Measurements from ENCODE around the gene LRRC39. TPM values are rescaled to one million over a fixed set of nuclear protein-coding genes. Genes with fewer than 3 reads are reported as not detected.

LRRC39 gene
- 1.2 TPM for total RNA-seq

GRCh38 chr1:100178091-100178490, at the start of gene LRRC39:
Gene LRRC39 (minus strand): TSS chr1:100178256. CDS start chr1:100168516, 9,740 bp downstream.
- Histone ChIP-seq H3K9me3 (no peaks in the 10 kb centered on the region), H3K36me3 (no peaks in the 10 kb centered on the region), H3K4me3 (no peak within 1 kb of the TSS), H3K27me3 (no peaks in the 10 kb centered on the region), H3K4me1 (no peaks in the 10 kb centered on the region), H3K27ac (no peak within 1 kb of the TSS)
- intact Hi-C loops (cut with DNase I) = no loop called here
- DNase-seq (ENCODE audit: extremely low spot score in 2 of 2) = no peak
- TF ChIP-seq POLR2A (IDR thresholded peaks at IDR 0.05) = no peak
- no peak for TF ChIP-seq POLR2AphosphoS5 (IDR thresholded peaks at IDR 0.05; ENCODE audit: insufficient read depth in 1 of 2, low read depth in 1 of 2)
- no peak for TF ChIP-seq CTCF (IDR thresholded peaks at IDR 0.05)

GRCh38 chr1:100222428-100222827, 44.4 kb upstream of the LRRC39 start:
- Histone ChIP-seq H3K4me1 (no peaks in the 10 kb centered on the region), H3K36me3 (peaks cover 0 to 10% of the 10 kb centered on the region in 2 donors), H3K27me3 (no peaks in the 10 kb centered on the region), H3K4me3 (no peak overlapping the region), H3K27ac (no peak overlapping the region), H3K9me3 (no peaks in the 10 kb centered on the region)
- no peak for DNase-seq (ENCODE audit: extremely low spot score in 2 of 2)
- TF ChIP-seq CTCF (IDR thresholded peaks at IDR 0.05) = no peak
- TF ChIP-seq POLR2A (IDR thresholded peaks at IDR 0.05) = no peak
- no peak for TF ChIP-seq POLR2AphosphoS5 (IDR thresholded peaks at IDR 0.05; ENCODE audit: insufficient read depth in 1 of 2, low read depth in 1 of 2)
- intact Hi-C loops (cut with DNase I) = no loop called here

- H3K9me3 ChIP-seq = no peaks in the 10 kb centered on the region
- no peak for TF ChIP-seq CTCF (IDR thresholded peaks at IDR 0.05)
- TF ChIP-seq POLR2A (IDR thresholded peaks at IDR 0.05) = no peak
- TF ChIP-seq POLR2AphosphoS5 (IDR thresholded peaks at IDR 0.05; ENCODE audit: insufficient read depth in 1 of 2, low read depth in 1 of 2) = no peak
- no peak overlapping the region for H3K27ac ChIP-seq
- no peak for DNase-seq (ENCODE audit: extremely low spot score in 2 of 2)
- H3K4me3 ChIP-seq = no peak overlapping the region
- no peaks in the 10 kb centered on the region for H3K4me1 ChIP-seq
- intact Hi-C loops (cut with DNase I) = no loop called here
- H3K27me3 ChIP-seq = no peaks in the 10 kb centered on the region
- H3K36me3 ChIP-seq = peaks cover 0 to 14% of the 10 kb centered on the region in 2 donors
Measured at GRCh38 chr1:100219883-100220282, 41.8 kb upstream of the LRRC39 start.

GRCh38 chr1:100219457-100219856, 41.4 kb upstream of the LRRC39 start:
- intact Hi-C loops (cut with DNase I) = no loop called here
- no peak for DNase-seq (ENCODE audit: extremely low spot score in 2 of 2)

More at GRCh38 chr1:100219457-100219856, 41.4 kb upstream of the LRRC39 start:
- no peaks in the 10 kb centered on the region for H3K4me1 ChIP-seq
- H3K36me3 ChIP-seq = peaks cover 0 to 19% of the 10 kb centered on the region in 2 donors
- no peaks in the 10 kb centered on the region for H3K9me3 ChIP-seq
- H3K27me3 ChIP-seq = no peaks in the 10 kb centered on the region
- TF ChIP-seq POLR2AphosphoS5 (IDR thresholded peaks at IDR 0.05; ENCODE audit: insufficient read depth in 1 of 2, low read depth in 1 of 2) (no peak), CTCF (IDR thresholded peaks at IDR 0.05) (no peak), POLR2A (IDR thresholded peaks at IDR 0.05) (no peak)
- no peak overlapping the region for H3K27ac ChIP-seq
- no peak overlapping the region for H3K4me3 ChIP-seq
